ENCODE data around the gene C1QTNF6.
"Not testable (repeated sequence)": the region's sequence is repeated elsewhere in the genome, so short reads cannot be mapped to it uniquely, and the experiment has no call there.

The C1QTNF6 gene

GRCh38 chr22:37181681-37182080, 6.4 kb downstream of the C1QTNF6 start:
- DNase-seq, result no peak
- in situ Hi-C loops (cut with MboI; ENCODE audit: low pct_unique_long_range_greater_than_20kb, low sequenced_read_pairs), result no loop called here

- in situ Hi-C loops (cut with MboI; ENCODE audit: low pct_unique_long_range_greater_than_20kb, low sequenced_read_pairs), result no loop called here
Measured at GRCh38 chr22:37180531-37181231, 7.4 kb downstream of the C1QTNF6 start.

GRCh38 chr22:37179622-37180420, 8.2 kb downstream of the C1QTNF6 start:
- DNase-seq, result no peak
- in situ Hi-C loops (cut with MboI; ENCODE audit: low pct_unique_long_range_greater_than_20kb, low sequenced_read_pairs), result no loop called here

More at GRCh38 chr22:37180531-37181231, 7.4 kb downstream of the C1QTNF6 start:
- no peak for DNase-seq

- in situ Hi-C loops (cut with MboI; ENCODE audit: low pct_unique_long_range_greater_than_20kb, low sequenced_read_pairs), result no loop called here
- DNase-seq, result no peak
Measured at GRCh38 chr22:37179126-37179470, 8.9 kb downstream of the C1QTNF6 start.

- DNase-seq, result no peak
- in situ Hi-C loops (cut with MboI; ENCODE audit: low pct_unique_long_range_greater_than_20kb, low sequenced_read_pairs), result no loop called here
Measured at GRCh38 chr22:37178350-37179125, 9.5 kb downstream of the C1QTNF6 start.

DNA sequence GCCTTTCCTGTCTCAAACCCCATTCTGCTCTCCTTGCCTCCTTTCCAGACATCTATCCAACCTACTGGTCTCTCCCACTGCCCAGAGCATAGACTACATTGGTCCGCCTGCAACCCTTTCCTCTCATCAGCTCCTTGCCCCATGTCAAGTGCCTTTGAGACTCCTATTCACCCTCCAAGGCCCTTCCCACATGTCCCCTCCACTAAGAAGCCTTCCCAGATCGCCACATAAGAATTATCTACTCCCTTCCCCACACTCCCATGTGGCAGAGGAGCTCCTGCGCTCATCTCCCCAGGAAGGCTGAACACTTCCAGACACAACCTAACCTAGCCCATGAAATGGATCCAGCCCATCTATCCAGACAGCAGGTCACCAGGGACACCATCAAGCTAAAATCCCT, 10.3 kb downstream of the C1QTNF6 start:
- no peak for DNase-seq
- in situ Hi-C loops (cut with MboI; ENCODE audit: low pct_unique_long_range_greater_than_20kb, low sequenced_read_pairs), result no loop called here

DNA sequence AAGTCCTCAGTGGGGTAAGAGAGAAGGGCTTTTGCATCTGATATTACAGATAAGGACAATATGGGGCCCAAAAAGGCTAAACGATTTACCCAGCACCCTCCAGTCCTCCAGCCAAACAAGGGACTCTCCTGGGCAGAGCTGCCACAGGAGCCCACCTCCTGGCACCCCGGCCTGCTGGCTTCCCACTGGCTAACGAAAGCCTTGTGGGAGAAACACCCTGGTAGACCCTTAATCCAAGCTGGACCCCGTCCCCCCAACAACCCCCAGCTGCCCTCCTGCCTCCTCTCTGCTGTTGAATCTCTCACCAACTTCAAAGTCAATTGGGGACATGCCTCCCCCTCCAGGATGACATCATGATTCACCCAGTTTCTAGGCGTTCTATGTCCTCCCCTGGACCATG, 10.8 kb downstream of the C1QTNF6 start:
- DNase-seq, result no peak
- in situ Hi-C loops (cut with MboI; ENCODE audit: low pct_unique_long_range_greater_than_20kb, low sequenced_read_pairs), result no loop called here

GRCh38 chr22:37176464-37177061, 11.5 kb downstream of the C1QTNF6 start:
- peak; percentile 89 for DNase-seq
- in situ Hi-C loops (cut with MboI; ENCODE audit: low pct_unique_long_range_greater_than_20kb, low sequenced_read_pairs), result no loop called here

DNA sequence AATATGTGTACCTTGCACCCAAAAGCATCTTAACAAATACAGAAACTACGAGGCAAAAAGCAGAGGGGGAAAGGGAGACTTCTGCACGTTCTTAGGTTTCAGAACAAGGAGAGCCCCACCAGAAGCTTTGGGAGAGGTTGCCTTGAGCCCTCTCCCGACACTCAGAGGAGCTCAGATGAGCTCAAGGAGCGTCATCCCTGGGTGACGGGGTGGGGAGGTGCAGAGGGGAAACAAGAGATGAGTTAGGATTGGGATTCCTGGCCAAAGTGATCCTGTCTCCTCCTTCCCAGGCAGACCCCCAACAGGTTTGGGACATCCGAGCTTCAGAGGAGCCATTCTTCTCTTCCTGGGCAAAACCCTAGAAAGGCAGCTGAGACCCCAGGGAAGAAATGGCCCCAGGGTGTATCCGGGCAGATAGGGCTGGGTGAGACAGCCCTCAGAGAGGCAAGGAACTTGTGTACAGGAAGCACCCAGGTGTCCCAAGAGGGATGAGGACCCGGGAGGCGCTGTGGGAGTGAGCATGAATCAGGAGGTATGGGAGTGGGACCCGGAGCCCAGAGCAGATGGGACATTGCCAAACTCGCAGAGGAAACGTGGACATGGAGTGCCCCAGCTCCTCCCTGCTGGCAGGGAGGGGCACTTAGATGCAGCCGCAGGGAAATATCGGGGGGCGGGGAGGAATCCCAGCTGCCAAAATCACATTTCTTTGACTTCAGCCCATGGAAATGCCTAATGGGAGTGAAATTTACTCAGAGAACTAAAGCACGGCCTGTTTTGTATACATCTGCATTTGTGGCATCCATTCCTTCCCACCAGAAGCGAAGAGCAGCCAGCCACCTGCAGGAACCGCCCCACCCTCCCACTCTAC, 12.4 kb downstream of the C1QTNF6 start:
- in situ Hi-C loops (cut with MboI; ENCODE audit: low pct_unique_long_range_greater_than_20kb, low sequenced_read_pairs), result no loop called here
- no peak for DNase-seq

DNA sequence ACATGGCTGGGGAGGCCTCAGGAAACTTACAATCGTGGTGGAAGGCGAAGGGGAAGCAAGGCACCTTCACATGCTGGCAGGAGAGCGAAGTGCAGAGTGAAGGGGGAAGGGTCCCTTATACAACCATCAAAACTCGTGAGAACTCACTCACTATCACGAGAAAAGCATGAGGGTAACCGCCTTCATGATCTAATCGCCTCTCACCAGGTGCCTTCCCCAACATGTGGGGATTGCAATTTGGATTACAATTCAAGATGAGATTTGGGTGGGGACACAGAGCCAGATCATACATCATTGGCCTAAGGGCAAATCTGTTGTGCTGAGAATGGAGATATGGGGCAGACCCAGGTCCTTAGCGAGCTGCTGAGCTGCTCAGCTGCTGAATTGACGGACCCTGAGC, 13.1 kb downstream of the C1QTNF6 start:
- no peak for DNase-seq
- in situ Hi-C loops (cut with MboI; ENCODE audit: low pct_unique_long_range_greater_than_20kb, low sequenced_read_pairs), result no loop called here

- in situ Hi-C loops (cut with MboI; ENCODE audit: low pct_unique_long_range_greater_than_20kb, low sequenced_read_pairs), result no loop called here
- DNase-seq, result no peak
Measured at GRCh38 chr22:37173709-37174108, 14.3 kb downstream of the C1QTNF6 start.

- in situ Hi-C loops (cut with MboI; ENCODE audit: low pct_unique_long_range_greater_than_20kb, low sequenced_read_pairs), result no loop called here
- no peak for DNase-seq
Measured at GRCh38 chr22:37172266-37173245, 15.5 kb downstream of the C1QTNF6 start.

DNA sequence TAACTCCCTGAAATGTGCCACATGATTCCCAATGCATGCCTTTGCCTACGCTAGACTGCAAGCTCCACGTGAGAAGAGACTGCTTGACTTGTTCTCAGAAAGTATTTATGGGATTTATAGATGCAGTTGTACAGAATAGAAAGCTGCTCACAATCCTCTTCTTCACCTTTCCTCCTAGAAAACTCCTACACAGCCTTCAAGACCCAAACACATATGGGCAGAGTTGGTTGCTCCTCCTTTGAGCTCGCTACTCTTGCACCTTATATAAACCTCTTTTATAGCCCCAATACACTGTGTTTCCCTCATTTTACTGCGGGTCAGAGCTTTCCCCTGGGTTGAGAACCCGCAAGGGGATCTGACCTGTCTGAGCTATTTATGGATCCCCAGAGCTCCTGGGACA, 16.4 kb downstream of the C1QTNF6 start:
- in situ Hi-C loops (cut with MboI; ENCODE audit: low pct_unique_long_range_greater_than_20kb, low sequenced_read_pairs), result no loop called here
- DNase-seq, result no peak

DNA sequence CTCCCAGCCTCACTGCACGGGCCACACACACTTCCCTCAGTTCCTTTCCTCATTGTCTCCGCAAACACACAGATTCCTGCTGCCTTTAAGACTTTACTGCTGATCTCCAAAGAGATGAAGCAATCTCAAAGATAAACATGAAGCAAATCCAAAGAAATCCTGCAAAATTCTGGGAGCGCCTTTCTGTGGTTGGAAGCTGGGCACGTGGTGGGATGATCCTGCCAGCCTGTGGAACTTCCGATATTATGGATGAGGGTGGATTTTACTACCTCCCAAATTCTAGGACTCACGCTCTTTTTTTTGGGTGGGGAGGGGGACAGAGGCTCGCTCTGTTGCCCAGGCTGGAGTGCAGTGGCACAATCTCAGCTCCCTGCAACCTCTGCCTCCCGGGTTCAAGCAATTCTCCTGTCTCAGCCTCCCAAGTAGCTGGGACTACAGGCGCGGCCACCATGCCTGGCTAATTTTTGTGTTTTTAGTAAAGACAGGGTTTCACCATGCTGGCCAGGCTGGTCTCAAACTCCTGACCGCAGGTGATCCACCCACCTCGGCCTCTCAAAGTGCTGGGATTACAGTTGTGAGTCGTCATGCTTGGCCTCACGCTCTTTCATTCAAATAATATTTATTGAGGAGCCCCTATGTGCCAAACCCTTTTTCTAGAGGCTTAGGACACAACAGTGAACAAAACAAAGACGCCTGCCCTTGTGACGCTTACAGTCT, 17.2 kb downstream of the C1QTNF6 start:
- DNase-seq; in situ Hi-C loops (cut with MboI; ENCODE audit: low pct_unique_long_range_greater_than_20kb, low sequenced_read_pairs): not testable (repeated sequence)

GRCh38 chr22:37169947-37170688, 17.9 kb downstream of the C1QTNF6 start:
- DNase-seq, result no peak
- in situ Hi-C loops (cut with MboI; ENCODE audit: low pct_unique_long_range_greater_than_20kb, low sequenced_read_pairs), result no loop called here

- in situ Hi-C loops (cut with MboI; ENCODE audit: low pct_unique_long_range_greater_than_20kb, low sequenced_read_pairs), result no loop called here
- no peak for DNase-seq
Measured at GRCh38 chr22:37169406-37169805, 18.6 kb downstream of the C1QTNF6 start.
